Activated CD4-positive, alpha-beta T cell treated with anti-CD3 and anti-CD28 coated beads, Interleukin-2, amount 10 ng/mL, durations not matched to agents 24 days and 14 days (primary cell): Measurements from ENCODE around the gene SF3B2. TPM values are rescaled to one million over a fixed set of nuclear protein-coding genes. Genes with fewer than 3 reads are reported as not detected.
A peak's percentile ranks its signal among the peaks of the same experiment; 100 is the strongest.
"Not testable (repeated sequence)": the region's sequence is repeated elsewhere in the genome, so short reads cannot be mapped to it uniquely, and the experiment has no call there.

Experiments
- DNase-seq: peaks from one replicate; pipeline ENCODE4 v3.0.0; 2022
- H3K27ac Mint-ChIP-seq: one replicate; pipeline ENCODE4 v1.8.0; 2022; ENCODE audit warnings: mild to moderate bottlenecking, mixed read lengths
- H3K27me3 Mint-ChIP-seq: one replicate; pipeline ENCODE4 v1.8.0; 2022; ENCODE audit warnings: mixed read lengths
- H3K36me3 Mint-ChIP-seq: one replicate; pipeline ENCODE4 v1.8.0; 2022; ENCODE audit warnings: low read depth, mild to moderate bottlenecking, mixed read lengths
- H3K4me1 Mint-ChIP-seq: one replicate; pipeline ENCODE4 v1.8.0; 2021; ENCODE audit warnings: mixed read lengths
- H3K4me3 Mint-ChIP-seq: one replicate; pipeline ENCODE4 v1.8.0; 2022; ENCODE audit warnings: mild to moderate bottlenecking, moderate library complexity, mixed read lengths
- H3K9me3 Mint-ChIP-seq: one replicate; pipeline ENCODE4 v1.8.0; 2021; ENCODE audit warnings: mixed read lengths
- intact Hi-C: fragments of 100-400 bp; cut with micrococcal nuclease; formaldehyde crosslinking; loops from one replicate; pipeline ENCODE4 v1.15.1; 2023
- total RNA-seq: library from RNA; stranded (reverse); gene quantifications from 2 replicates; pipeline ENCODE4 v1.2.3, GENCODE V29; 2022

The SF3B2 gene
- total RNA-seq, 1 donor from 2014 or later = 283 TPM

- no peak overlapping the region for H3K27ac Mint-ChIP-seq
- H3K36me3 Mint-ChIP-seq = no peaks in the 10 kb centered on the region
- no peak overlapping the region for H3K4me3 Mint-ChIP-seq
- DNase-seq = no peak
- peaks cover 4% of the 10 kb centered on the region for H3K4me1 Mint-ChIP-seq
- H3K9me3 Mint-ChIP-seq = no peaks in the 10 kb centered on the region
- peaks cover 21% of the 10 kb centered on the region for H3K27me3 Mint-ChIP-seq
- intact Hi-C loops = no loop called here
Observed at GRCh38 chr11:66012371-66012945, 39.7 kb upstream of the SF3B2 start.

- peak; percentile 53 for DNase-seq
- Mint-ChIP-seq H3K9me3 (no peaks in the 10 kb centered on the region), H3K27me3 (peaks cover 21% of the 10 kb centered on the region), H3K4me3 (no peak overlapping the region), H3K4me1 (peaks cover 6% of the 10 kb centered on the region), H3K36me3 (no peaks in the 10 kb centered on the region), H3K27ac (no peak overlapping the region)
- intact Hi-C loops = no loop called here
Observed at GRCh38 chr11:66012946-66013761, 39.0 kb upstream of the SF3B2 start.

- Mint-ChIP-seq H3K4me3 (no peak overlapping the region), H3K9me3 (no peaks in the 10 kb centered on the region), H3K27ac (no peak overlapping the region), H3K27me3 (peaks cover 21% of the 10 kb centered on the region), H3K4me1 (peaks cover 6% of the 10 kb centered on the region), H3K36me3 (no peaks in the 10 kb centered on the region)
- intact Hi-C loops = no loop called here
- DNase-seq = peak; percentile 50
Observed at GRCh38 chr11:66013762-66014100, 38.4 kb upstream of the SF3B2 start.

- H3K4me3 Mint-ChIP-seq = no peak overlapping the region
- H3K4me1 Mint-ChIP-seq = peaks cover 6% of the 10 kb centered on the region
- no peak for DNase-seq
- H3K36me3 Mint-ChIP-seq = no peaks in the 10 kb centered on the region
- H3K27ac Mint-ChIP-seq = peak overlapping the region; percentile 7
- no peaks in the 10 kb centered on the region for H3K9me3 Mint-ChIP-seq
- intact Hi-C loops = no loop called here
- H3K27me3 Mint-ChIP-seq = peaks cover 21% of the 10 kb centered on the region
Observed at GRCh38 chr11:66014804-66015453, 37.2 kb upstream of the SF3B2 start.

GRCh38 chr11:66015454-66015881, 36.7 kb upstream of the SF3B2 start:
- H3K27ac Mint-ChIP-seq = no peak overlapping the region
- peaks cover 9% of the 10 kb centered on the region for H3K4me1 Mint-ChIP-seq
- H3K36me3 Mint-ChIP-seq = no peaks in the 10 kb centered on the region
- intact Hi-C loops = no loop called here
- DNase-seq = peak; percentile 54
- H3K4me3 Mint-ChIP-seq = no peak overlapping the region
- no peaks in the 10 kb centered on the region for H3K9me3 Mint-ChIP-seq
- H3K27me3 Mint-ChIP-seq = peaks cover 17% of the 10 kb centered on the region

GRCh38 chr11:66015936-66016792, 36.0 kb upstream of the SF3B2 start:
- DNase-seq = no peak
- Mint-ChIP-seq H3K27ac (no peak overlapping the region), H3K9me3 (no peaks in the 10 kb centered on the region), H3K4me3 (no peak overlapping the region), H3K4me1 (peaks cover 12% of the 10 kb centered on the region), H3K36me3 (no peaks in the 10 kb centered on the region), H3K27me3 (peaks cover 14% of the 10 kb centered on the region)
- intact Hi-C loops = no loop called here

GRCh38 chr11:66016793-66017177, 35.4 kb upstream of the SF3B2 start:
- Mint-ChIP-seq H3K36me3 (no peaks in the 10 kb centered on the region), H3K4me1 (peaks cover 16% of the 10 kb centered on the region), H3K27me3 (peaks cover 11% of the 10 kb centered on the region), H3K9me3 (no peaks in the 10 kb centered on the region), H3K4me3 (no peak overlapping the region), H3K27ac (no peak overlapping the region)
- intact Hi-C loops = no loop called here
- DNase-seq = no peak

GRCh38 chr11:66017321-66017720, 34.8 kb upstream of the SF3B2 start:
- H3K36me3 Mint-ChIP-seq = no peaks in the 10 kb centered on the region
- intact Hi-C loops = no loop called here
- DNase-seq = no peak
- peaks cover 16% of the 10 kb centered on the region for H3K4me1 Mint-ChIP-seq
- peak overlapping the region; percentile 34 for H3K4me3 Mint-ChIP-seq
- peaks cover 9% of the 10 kb centered on the region for H3K27me3 Mint-ChIP-seq
- H3K9me3 Mint-ChIP-seq = no peaks in the 10 kb centered on the region
- peak overlapping the region; percentile 80 for H3K27ac Mint-ChIP-seq

GRCh38 chr11:66020212-66020611, 32.0 kb upstream of the SF3B2 start:
- Mint-ChIP-seq H3K4me1 (peaks cover 21% of the 10 kb centered on the region), H3K27me3 (peaks cover 7% of the 10 kb centered on the region), H3K4me3 (no peak overlapping the region), H3K36me3 (no peaks in the 10 kb centered on the region), H3K9me3 (no peaks in the 10 kb centered on the region), H3K27ac (peak overlapping the region; percentile 32)
- intact Hi-C loops = no loop called here
- no peak for DNase-seq

GRCh38 chr11:66020618-66021357, 31.4 kb upstream of the SF3B2 start:
- intact Hi-C loops = no loop called here
- Mint-ChIP-seq H3K36me3 (no peaks in the 10 kb centered on the region), H3K4me1 (peaks cover 21% of the 10 kb centered on the region), H3K27me3 (peaks cover 7% of the 10 kb centered on the region), H3K4me3 (peak overlapping the region; percentile 40), H3K9me3 (no peaks in the 10 kb centered on the region), H3K27ac (peak overlapping the region; percentile 32)
- DNase-seq = no peak

- DNase-seq = peak; percentile 95
- peaks cover 7% of the 10 kb centered on the region for H3K27me3 Mint-ChIP-seq
- intact Hi-C loops = no loop called here
- peaks cover 16% of the 10 kb centered on the region for H3K4me1 Mint-ChIP-seq
- H3K36me3 Mint-ChIP-seq = no peaks in the 10 kb centered on the region
- no peak overlapping the region for H3K27ac Mint-ChIP-seq
- H3K9me3 Mint-ChIP-seq = no peaks in the 10 kb centered on the region
- H3K4me3 Mint-ChIP-seq = peak overlapping the region; percentile 62
Observed at GRCh38 chr11:66022401-66023185, 29.6 kb upstream of the SF3B2 start.

GRCh38 chr11:66023186-66023440, 29.1 kb upstream of the SF3B2 start:
- intact Hi-C loops, H3K9me3 Mint-ChIP-seq, H3K4me3 Mint-ChIP-seq, H3K36me3 Mint-ChIP-seq, DNase-seq, H3K27me3 Mint-ChIP-seq, H3K27ac Mint-ChIP-seq: not testable (repeated sequence)
- H3K4me1 Mint-ChIP-seq = peaks cover 14% of the 10 kb centered on the region

GRCh38 chr11:66026017-66026529, 26.1 kb upstream of the SF3B2 start, which contains the start of gene CATSPER1:
Gene CATSPER1 (minus strand): TSS chr11:66026479. CDS start chr11:66026379, 100 bp downstream.
- Mint-ChIP-seq H3K27me3 (peaks cover 14% of the 10 kb centered on the region), H3K36me3 (no peaks in the 10 kb centered on the region), H3K4me1 (peaks cover 10% of the 10 kb centered on the region), H3K9me3 (no peaks in the 10 kb centered on the region), H3K4me3 (no peak within 1 kb of the TSS), H3K27ac (no peak within 1 kb of the TSS)
- DNase-seq = no peak
- intact Hi-C loops = no loop called here
